NK-92 (cell line): Measurements from ENCODE around the gene MME.
"Not testable (repeated sequence)": the region's sequence is repeated elsewhere in the genome, so short reads cannot be mapped to it uniquely, and the experiment has no call there.

ENCODE experiments used
- DNase-seq: peaks from one replicate; lab custom pipeline; 2025; ENCODE audit not compliant: unreplicated experiment; lab: John Stamatoyannopoulos, UW

MME gene

GRCh38 chr3:155083313-155083905 is 3.3 kb downstream of the MME start:
- no peak for DNase-seq

- DNase-seq: no peak
Observed at GRCh38 chr3:155084567-155084966, 4.4 kb downstream of the MME start.

DNA sequence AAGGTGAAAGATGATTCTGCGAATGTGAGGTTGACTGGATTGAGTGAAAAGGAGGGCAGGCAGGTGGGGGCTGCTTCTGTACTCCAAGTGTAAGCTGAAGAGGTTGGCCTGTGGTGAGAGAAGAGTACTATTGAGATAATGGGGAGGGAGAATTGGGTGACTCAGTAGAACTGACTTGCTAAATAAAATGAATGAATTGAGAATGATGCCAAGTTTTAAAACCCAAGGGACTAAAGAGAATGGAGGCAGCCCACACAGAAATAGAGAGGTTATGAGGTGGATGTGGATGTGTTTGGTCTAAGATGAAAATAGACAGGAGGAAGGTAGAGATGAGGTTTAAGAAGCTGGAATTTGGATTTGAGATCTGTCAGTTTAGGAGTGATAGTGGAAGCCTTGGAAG is 5.9 kb downstream of the MME start:
- DNase-seq: no peak

DNA sequence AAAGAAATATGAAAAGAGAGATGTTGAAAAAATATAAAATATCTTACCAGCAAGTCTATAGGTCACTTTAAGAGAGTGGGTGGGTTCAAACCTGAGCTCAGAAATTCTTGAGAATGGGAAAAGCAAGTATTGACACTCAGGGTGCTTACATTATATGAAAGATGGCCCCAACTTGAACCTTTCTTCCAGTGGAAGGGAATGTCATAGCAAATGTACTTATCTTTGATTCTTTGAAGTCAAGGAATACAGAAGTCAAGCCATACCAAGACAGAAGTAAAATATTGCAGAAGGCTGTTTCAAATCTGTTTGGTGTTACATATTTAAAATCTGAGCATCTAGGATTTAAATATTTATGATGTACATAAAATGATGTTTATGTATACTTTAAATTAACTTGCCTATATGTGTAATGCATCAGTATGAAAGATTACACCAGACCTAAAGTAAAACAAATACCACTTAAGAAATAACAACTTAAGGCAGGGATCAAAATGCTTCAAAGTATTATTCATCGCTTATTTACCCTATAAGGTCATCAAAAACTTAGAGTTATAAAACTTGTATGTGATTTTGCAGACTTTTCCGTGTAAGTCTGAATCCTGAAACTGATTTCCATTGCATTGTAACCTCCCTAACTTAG is 8.7 kb downstream of the MME start:
- DNase-seq: no peak

DNA sequence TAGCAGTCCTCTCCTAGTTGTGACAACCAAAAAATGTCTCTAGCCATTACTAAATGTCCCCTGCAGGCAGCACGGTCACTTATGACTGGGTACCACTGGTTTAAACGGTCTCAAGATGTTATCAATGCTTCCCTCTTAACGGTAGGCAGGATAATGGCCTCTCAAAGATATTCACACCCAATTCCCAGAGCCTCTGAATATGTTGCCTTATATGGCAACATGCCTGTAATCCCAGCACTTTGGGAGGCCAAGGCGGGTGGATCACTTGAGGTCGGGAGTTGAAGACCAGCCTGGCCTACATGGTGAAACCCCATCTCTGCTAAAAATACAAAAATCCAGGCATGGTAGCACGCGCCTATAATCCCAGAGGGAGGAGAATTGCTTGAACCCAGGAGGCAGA is 9.4 kb downstream of the MME start:
- no peak for DNase-seq

- no peak for DNase-seq
Observed at GRCh38 chr3:155093261-155093660, 13.1 kb downstream of the MME start.

- no peak for DNase-seq
Observed at GRCh38 chr3:155096303-155097008, 16.3 kb downstream of the MME start.

GRCh38 chr3:155097009-155097349 is 16.9 kb downstream of the MME start:
- no peak for DNase-seq

DNA sequence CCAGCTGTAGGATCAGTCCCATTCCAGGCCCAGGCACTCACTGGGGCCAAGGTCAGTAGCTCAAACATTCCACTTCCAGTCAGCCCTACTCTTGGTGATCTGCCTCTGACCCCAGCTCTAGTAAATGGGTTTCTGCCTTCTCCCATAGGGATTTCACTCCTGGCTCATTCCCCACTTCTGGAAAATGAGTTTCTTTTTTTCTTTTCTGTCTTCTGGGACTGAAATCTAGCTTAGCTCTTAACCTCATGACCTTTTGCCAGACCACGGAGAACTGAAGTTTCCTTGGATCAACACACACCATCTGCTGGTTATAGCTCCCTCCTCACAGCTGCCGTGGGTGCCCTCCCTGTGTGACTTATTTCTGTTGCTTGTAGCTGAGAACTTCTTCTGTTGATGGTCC is 21.3 kb downstream of the MME start:
- no peak for DNase-seq

- DNase-seq: no peak
Observed at GRCh38 chr3:155102329-155102728, 22.2 kb downstream of the MME start.

DNA sequence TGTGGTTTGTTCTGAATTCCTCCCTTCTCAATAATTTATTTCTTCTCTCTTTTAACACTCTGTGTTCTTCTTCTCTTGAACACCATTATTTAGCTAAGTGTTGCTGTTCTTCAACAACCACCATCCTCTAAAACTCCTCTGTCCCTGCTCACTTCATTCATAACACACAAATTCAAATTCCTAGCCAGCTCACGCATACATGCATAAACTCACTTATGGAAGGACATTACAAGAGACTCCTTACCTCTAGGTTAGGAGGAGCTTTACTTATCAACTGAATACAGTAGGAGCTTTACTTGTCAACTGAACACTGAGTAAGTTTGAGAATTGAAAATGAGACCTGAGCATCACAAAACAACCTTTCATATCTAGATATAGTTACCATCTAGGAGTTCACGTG is 23.6 kb downstream of the MME start:
- DNase-seq: no peak

DNA sequence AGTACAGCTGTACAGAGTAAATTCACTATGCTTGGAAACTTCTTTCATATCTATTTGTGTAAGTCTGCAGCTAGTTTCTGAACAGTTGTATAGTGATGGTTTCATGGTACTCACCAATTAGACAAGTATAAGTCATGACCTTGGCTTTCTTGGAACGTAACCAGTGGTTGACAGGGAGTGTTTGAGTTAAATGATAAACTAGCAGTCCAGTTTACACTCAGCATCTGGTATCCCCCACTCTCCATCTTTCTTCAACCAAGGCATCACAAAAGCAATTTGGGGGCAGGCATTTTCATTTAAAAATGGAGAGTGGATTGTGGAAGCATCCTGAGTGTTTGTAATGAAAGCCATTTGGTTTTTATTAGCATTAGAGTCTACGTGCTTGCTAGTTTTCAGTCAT is 26.0 kb downstream of the MME start:
- DNase-seq: no peak

- no peak for DNase-seq
Observed at GRCh38 chr3:155110022-155110421, 29.9 kb downstream of the MME start.

GRCh38 chr3:155110996-155111901 is 31.1 kb downstream of the MME start:
- DNase-seq: no peak

- DNase-seq: no peak
Observed at GRCh38 chr3:155111971-155112370, 31.9 kb downstream of the MME start.

- DNase-seq: no peak
Observed at GRCh38 chr3:155112661-155113389, 32.7 kb downstream of the MME start.

DNA sequence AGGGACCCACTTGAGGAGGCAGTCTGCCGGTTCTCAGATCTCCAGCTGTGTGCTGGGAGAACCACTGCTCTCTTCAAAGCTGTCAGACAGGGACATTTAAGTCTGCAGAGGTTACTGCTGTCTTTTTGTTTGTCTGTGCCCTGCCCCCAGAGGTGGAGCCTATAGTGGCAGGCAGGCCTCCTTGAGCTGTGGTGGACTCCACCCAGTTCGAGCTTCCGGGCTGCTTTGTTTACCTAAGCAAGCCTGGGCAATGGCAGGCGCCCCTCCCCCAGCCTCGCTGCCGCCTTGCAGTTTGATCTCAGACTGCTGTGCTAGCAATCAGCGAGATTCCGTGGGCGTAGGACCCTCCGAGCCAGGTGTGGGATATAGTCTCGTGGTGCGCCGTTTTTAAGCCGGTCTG is 44.6 kb downstream of the MME start:
- DNase-seq: not testable (repeated sequence)

- no peak for DNase-seq
Observed at GRCh38 chr3:155129396-155129795, 49.3 kb downstream of the MME start.

DNA sequence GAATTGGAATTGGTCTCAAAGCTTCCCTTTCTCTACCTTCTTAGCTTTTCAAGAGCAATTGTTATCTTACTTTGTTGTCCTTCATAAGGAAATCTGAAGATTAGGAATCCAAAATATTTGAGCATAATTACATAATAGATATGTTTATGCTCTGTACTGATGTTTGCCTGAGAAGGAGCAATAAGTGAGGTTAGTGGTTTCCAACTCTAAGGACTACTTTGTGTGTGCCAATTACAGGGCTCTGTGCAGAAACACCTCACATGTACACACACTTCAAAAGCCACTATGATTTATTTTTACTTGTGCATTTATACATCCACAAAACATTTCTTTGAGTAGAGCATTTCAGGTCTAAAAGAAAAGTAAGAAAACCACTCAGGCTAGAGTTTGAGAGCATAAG is 49.9 kb downstream of the MME start:
- DNase-seq: no peak

GRCh38 chr3:155131104-155131503 is 51.0 kb downstream of the MME start:
- DNase-seq: no peak

- not testable (repeated sequence) for DNase-seq
Observed at GRCh38 chr3:155134311-155134710, 54.2 kb downstream of the MME start.
